Motor neuron (in vitro differentiated cells): ENCODE results near the gene SPATA33. TPM values are rescaled to one million over a fixed set of nuclear protein-coding genes. Genes with fewer than 3 reads are reported as not detected.
"Not testable (repeated sequence)": the region's sequence is repeated elsewhere in the genome, so short reads cannot be mapped to it uniquely, and the experiment has no call there.

Source experiments
- ATAC-seq, 8 experiments: fragments of 200-7000 bp; cut with Tn5 transposase; replicated peaks in 6 of 8; 2 replicates each; pipeline ENCODE4 v1.8.0; 2021; ENCODE audit warnings: mild to moderate bottlenecking in 8 of 8, moderate library complexity in 8 of 8
- H3K27ac ChIP-seq, 2 donors: fragments of 250-450 bp; sonication (Bioruptor Pico); 2 replicates each; pipeline ENCODE4 v1.9.0; 2021; ENCODE audit warnings: antibody characterized with exemption in 2 of 2, mild to moderate bottlenecking in 2 of 2, moderate library complexity in 1 of 2
- H3K4me1 ChIP-seq, 2 donors: fragments of 250-450 bp; sonication (Bioruptor Pico); replicated peaks in 1 of 2; 2 replicates each; pipeline ENCODE4 v1.6.1; 2021; ENCODE audit warnings: antibody characterized with exemption in 2 of 2, mild to moderate bottlenecking in 2 of 2, moderate library complexity in 1 of 2
- H3K4me3 ChIP-seq, 5 donors: fragments of 250-450 bp; sonication (Bioruptor Pico); 2 replicates each; pipeline ENCODE4 v1.9.0; 2021; ENCODE audit warnings: antibody characterized with exemption in 5 of 5, mild to moderate bottlenecking in 5 of 5, moderate library complexity in 4 of 5
- WGBS, 10 experiments: fragments of 450-650 bp; shearing (Covaris generic); methylation state at CpG; one replicate each; pipeline ENCODE4 v1.0.0; 2022; 5-methylcytosine and 5-hydroxymethylcytosine counted together
- in situ Hi-C, 9 experiments: fragments of 400-800 bp; cut with MboI; loops; one replicate each; pipeline ENCODE4 v1.15.0; 2021; ENCODE audit warnings: low sequenced_read_pairs in 9 of 9, low pct_unique_long_range_greater_than_20kb in 2 of 9; ENCODE audit not compliant: unreplicated experiment in 9 of 9
- total RNA-seq, 8 experiments: library from RNA; unstranded; fragments of 300-600 nt; gene quantifications; 2 replicates each; pipeline versions ENCODE4 v1.2.3 to v1.2.4, GENCODE V29; 2022

Gene SPATA33
- total RNA-seq, 8 experiments from 2014 or later: 4.3 to 22.4 (median 7.6) TPM

- whole genome bisulfite sequencing, 10 experiments: 80 to 100% (median 88%) methylated on average over 1 to 2 of the region's 2 CpGs
- in situ Hi-C loops: no loop called here
Measured at GRCh38 chr16:89678258-89678657, 20.6 kb downstream of the SPATA33 start.

GRCh38 chr16:89685916-89686315 is 28.3 kb downstream of the SPATA33 start:
- WGBS, 10 experiments: 88 to 100% methylated on average over 1 of the region's 1 CpG; no CpG with 5 or more reads in 8 of the 10 experiments
- peaks cover 5 to 6% of the 10 kb centered on the region in 2 donors for H3K4me1 ChIP-seq
- in situ Hi-C loops: no loop called here
- no peak overlapping the region for H3K27ac ChIP-seq
- no peak for ATAC-seq
- no peak overlapping the region for H3K4me3 ChIP-seq

More at GRCh38 chr16:89678258-89678657, 20.6 kb downstream of the SPATA33 start:
- ATAC-seq: no peak
- Histone ChIP-seq H3K4me3 (no peak overlapping the region), H3K27ac (no peak overlapping the region), H3K4me1 (no peaks in the 10 kb centered on the region)

GRCh38 chr16:89686520-89687091 is 29.0 kb downstream of the SPATA33 start, which contains the start of gene CDK10:
CDK10 (plus strand) TSS chr16:89686689; CDS start chr16:89686711, 22 bp downstream.
- 0% methylated on average over 4 to 7 of the region's 67 CpGs; no CpG with 5 or more reads in 5 of the 10 experiments for WGBS, 10 experiments
- H3K27ac ChIP-seq: peak within 1 kb of the TSS; percentile 85 to 89
- ATAC-seq: peak; percentile 84 to 91 (median 87)
- H3K4me3 ChIP-seq: peak within 1 kb of the TSS; percentile 56 to 98 (median 84)
- H3K4me1 ChIP-seq: peaks cover 5 to 6% of the 10 kb centered on the region in 2 donors
- in situ Hi-C loops: no loop called here

- ATAC-seq: peak; percentile 54 to 64 (median 60)
- WGBS, 10 experiments: 0 to 100% (median 20%) methylated on average over 1 to 24 of the region's 42 CpGs; no CpG with 5 or more reads in 2 of the 10 experiments
- in situ Hi-C loops: no loop called here
- peak overlapping the region; percentile 56 to 98 (median 84) for H3K4me3 ChIP-seq
- peak overlapping the region; percentile 85 to 89 for H3K27ac ChIP-seq
- peaks cover 5 to 6% of the 10 kb centered on the region in 2 donors for H3K4me1 ChIP-seq
Measured at GRCh38 chr16:89687092-89687940, 29.7 kb downstream of the SPATA33 start.

GRCh38 chr16:89688395-89688794 is 30.8 kb downstream of the SPATA33 start:
- Histone ChIP-seq H3K27ac (no peak overlapping the region), H3K4me3 (no peak overlapping the region), H3K4me1 (peaks cover 5 to 6% of the 10 kb centered on the region in 2 donors)
- ATAC-seq: no peak
- 73 to 100% (median 100%) methylated on average over 1 to 3 of the region's 5 CpGs; no CpG with 5 or more reads in 5 of the 10 experiments for WGBS, 10 experiments
- in situ Hi-C loops: no loop called here

GRCh38 chr16:89689142-89689541 is 31.5 kb downstream of the SPATA33 start:
- no peak for ATAC-seq
- H3K27ac ChIP-seq: no peak overlapping the region
- in situ Hi-C loops: no loop called here
- WGBS, 10 experiments: 80 to 100% (median 97%) methylated on average over 1 to 8 of the region's 13 CpGs; no CpG with 5 or more reads in 1 of the 10 experiments
- H3K4me1 ChIP-seq: peaks cover 5 to 6% of the 10 kb centered on the region in 2 donors
- H3K4me3 ChIP-seq: no peak overlapping the region

- whole genome bisulfite sequencing, 10 experiments: 90 to 100% (median 100%) methylated on average over 2 to 4 of the region's 4 CpGs; no CpG with 5 or more reads in 3 of the 10 experiments
- in situ Hi-C loops, H3K4me3 ChIP-seq, ATAC-seq, H3K27ac ChIP-seq, H3K4me1 ChIP-seq: not testable (repeated sequence)
Measured at GRCh38 chr16:89689621-89690020, 32.0 kb downstream of the SPATA33 start.

- no peak for ATAC-seq
- H3K27ac ChIP-seq: no peak overlapping the region
- in situ Hi-C loops: no loop called here
- H3K4me3 ChIP-seq: no peak overlapping the region
- WGBS, 10 experiments: 91 to 100% (median 100%) methylated on average over 1 to 12 of the region's 16 CpGs; no CpG with 5 or more reads in 6 of the 10 experiments
- peaks cover 5 to 6% of the 10 kb centered on the region in 2 donors for H3K4me1 ChIP-seq
Measured at GRCh38 chr16:89690392-89690901, 32.8 kb downstream of the SPATA33 start.

GRCh38 chr16:89691231-89691985 is 33.8 kb downstream of the SPATA33 start:
- in situ Hi-C loops: no loop called here
- Histone ChIP-seq H3K4me3 (no peak overlapping the region), H3K4me1 (peaks cover 5 to 6% of the 10 kb centered on the region in 2 donors), H3K27ac (no peak overlapping the region)
- no peak for ATAC-seq
- WGBS, 10 experiments: 76 to 100% (median 100%) methylated on average over 1 to 3 of the region's 21 CpGs; no CpG with 5 or more reads in 7 of the 10 experiments

- Histone ChIP-seq H3K4me1 (peaks cover 5 to 6% of the 10 kb centered on the region in 2 donors), H3K4me3 (no peak overlapping the region), H3K27ac (no peak overlapping the region)
- ATAC-seq: no peak
- WGBS, 10 experiments: 76 to 100% (median 98%) methylated on average over 2 to 11 of the region's 13 CpGs; no CpG with 5 or more reads in 4 of the 10 experiments
- in situ Hi-C loops: no loop called here
Measured at GRCh38 chr16:89691986-89692569, 34.4 kb downstream of the SPATA33 start.

- in situ Hi-C loops: no loop called here
- Histone ChIP-seq H3K27ac (no peak overlapping the region), H3K4me1 (no peaks in the 10 kb centered on the region), H3K4me3 (no peak overlapping the region)
- 0 to 100% (median 82%) methylated on average over 1 to 7 of the region's 11 CpGs; no CpG with 5 or more reads in 2 of the 10 experiments for WGBS, 10 experiments
- no peak for ATAC-seq
Measured at GRCh38 chr16:89693289-89693731, 35.7 kb downstream of the SPATA33 start.
